GM19438 (cell line): ENCODE data around the gene TUBAL3.

Source experiments
- ATAC-seq: cut with Tn5 transposase; IDR thresholded peaks from one replicate; pipeline ENCODE4 v1.9.1; 2021; ENCODE audit warnings: low read depth; ENCODE audit not compliant: unreplicated experiment

TUBAL3 gene

DNA sequence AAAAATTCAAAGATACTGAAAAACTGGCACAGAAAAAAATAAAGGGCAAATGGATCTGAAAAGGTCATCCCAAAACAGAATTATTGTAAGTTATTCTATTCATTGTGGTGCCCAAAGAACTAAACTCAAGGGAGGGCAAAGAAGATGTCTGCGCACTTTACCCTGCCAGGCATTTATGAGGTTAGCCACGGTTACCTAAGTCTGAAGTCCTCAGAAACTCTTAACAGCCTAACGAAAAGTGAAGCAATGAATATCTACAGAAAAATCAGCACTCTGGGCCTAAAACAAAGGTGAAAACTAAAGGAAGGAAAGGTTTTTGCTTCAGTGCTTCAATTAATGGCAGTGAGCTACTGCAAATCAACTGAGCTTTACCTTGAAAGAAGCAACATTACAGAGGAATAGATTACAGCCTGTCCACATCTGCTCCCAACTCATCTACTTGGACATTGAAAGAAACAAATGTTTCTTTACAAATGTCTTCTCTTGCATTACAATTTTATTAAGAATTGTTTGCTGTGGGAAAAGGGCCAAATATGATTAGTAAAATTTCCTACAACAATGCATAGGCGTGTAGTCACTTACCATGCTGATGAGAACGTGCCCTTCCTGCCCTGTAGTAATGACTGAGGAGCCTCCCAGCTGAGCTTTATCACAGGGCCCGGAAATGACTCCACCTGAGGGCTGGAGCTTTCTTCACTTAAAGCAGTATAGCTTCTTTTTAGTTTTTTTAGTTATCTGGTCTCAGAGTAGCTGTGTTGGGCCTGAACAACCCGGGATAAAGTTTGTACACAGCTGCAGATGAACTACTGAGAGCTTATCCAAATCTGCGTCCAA is at the start of gene TUBAL3:
Gene TUBAL3 (minus strand): TSS at position 621 of the 834 bp plus-strand sequence. CDS start 36 bp downstream, at position 585.
- no peak for ATAC-seq

DNA sequence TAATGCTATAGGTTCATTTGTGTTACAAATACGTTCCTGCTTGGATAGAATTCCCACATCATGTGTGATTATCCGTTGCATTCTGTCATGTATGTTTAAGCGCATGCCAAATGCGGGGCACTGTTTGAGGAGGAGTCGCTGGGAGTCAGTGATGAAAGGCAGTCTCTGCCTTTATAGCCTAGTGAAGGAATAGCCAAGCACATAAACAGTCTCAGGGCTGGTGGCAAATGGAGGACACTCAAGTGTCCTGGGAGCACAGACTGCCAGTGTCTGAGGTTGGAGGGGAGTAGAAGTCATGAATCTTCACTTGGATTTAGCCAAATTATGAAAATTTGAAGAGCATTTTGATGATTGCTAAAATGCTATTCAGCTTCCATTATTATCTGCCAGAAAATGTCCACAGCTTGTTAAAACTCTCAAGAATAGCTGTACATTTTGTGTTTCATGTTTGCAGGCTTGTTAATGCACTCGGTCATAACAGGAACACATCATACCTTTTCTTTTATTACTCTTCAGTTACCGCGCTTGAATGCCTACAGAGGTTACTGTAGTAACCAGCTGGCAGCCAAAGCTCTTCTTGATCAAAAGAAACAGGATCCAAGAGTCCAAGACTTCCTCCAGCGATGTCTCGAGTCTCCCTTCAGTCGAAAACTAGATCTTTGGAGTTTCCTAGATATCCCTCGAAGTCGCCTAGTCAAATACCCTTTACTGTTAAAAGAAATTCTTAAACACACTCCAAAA is 49.3 kb upstream of the TUBAL3 start:
- ATAC-seq: no peak

DNA sequence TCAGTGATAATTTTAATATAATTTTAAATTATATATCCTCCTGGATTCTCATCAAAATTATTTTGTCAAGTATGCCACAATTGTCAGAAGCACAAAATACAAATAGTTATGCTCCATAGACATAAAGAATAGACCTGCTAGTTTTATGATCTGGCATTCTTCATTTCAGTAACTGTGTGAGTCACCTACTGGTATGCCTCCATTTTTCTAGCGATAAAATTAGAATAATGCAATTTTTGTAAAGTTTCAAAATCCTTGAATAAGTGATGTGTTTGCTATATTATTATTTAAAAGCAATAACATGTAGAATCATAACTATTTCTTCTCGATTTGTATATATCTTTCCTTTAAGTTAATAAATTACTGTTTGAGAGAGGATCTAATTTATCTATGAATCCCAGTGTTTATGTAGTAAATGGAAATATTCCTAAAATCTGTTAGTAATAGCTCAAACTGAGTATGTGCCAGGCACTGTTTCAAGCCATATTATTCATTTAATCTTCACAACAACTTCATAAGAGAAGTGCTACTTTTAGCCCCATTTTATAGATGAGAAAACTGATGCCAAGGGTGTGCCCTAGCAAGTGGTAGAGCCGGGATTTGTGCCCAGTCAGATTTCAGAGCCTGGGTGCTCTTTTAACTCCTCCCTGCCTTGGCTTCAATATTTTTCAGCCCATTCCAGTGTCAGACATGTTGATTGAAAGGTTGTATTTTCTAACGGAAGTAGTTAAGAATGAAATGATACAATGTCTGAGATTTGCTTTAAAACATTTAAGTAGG is 46.2 kb upstream of the TUBAL3 start:
- no peak for ATAC-seq

DNA sequence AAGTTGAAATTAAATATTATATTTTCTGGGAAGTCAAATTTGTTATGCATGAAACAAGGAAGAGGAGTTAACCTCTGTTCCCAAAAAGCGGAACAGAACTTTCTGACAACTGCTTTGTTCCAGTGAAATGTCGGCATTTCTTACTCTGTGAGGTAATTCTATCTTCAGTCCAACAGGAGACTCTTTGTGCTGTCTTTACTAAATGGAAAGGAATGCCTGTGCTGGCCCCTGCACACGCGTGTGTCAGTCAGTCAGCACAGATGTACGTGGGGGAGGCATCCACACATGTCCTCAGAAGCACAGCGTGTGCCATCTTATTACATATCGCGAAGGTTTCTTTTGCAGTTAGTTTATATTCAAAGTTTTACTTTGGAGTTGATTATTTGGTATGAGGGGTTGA is 45.2 kb upstream of the TUBAL3 start:
- ATAC-seq: no peak

DNA sequence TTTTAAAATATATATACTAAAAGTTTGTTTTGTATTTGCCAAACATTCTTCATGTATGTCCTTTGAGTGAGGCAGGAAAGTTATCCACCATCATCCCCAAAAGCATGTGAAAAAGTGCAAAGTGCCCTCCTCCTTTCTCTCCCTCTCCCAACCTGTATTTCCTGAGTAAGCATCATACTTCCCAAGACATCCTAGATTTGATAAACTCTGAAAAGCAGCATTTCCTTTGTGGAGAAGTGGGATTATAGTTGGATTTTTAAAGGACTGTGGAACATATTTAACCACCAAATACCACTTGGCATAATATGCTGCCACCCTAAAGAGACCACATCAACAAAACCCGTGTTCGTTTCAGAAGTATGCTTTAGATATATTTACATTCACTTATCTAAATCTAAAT is 44.6 kb upstream of the TUBAL3 start:
- no peak for ATAC-seq

DNA sequence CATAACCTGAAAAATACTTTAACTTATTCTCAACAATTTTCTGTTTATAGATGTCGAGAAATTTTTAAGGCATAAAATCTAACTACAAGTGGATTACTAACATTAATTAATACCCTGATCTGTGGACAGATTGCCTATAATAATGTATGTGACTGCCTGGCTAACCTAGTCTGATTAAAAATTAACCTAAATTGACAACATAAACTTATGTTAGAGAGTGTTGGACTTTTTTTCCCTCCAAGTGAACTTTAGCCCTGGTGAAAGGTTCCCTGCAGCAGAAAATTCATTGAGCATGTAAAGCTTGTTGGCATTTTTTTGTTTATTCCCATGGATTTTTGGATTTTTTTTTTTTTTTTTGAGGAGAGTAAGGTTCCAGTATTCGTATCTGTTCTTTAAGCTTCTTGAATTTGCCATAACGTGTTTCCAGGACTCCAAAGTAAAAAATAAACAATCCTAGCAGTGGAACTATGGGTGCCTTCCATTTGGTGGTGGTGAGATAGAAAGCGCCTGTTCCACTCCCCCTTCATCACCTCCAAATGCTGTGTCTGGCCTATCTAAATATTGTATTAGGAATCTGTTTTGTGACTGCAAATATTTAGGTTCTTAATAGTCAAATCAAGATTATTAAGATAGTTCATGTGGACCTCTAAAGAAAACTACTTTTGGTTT is 43.8 kb upstream of the TUBAL3 start:
- no peak for ATAC-seq

DNA sequence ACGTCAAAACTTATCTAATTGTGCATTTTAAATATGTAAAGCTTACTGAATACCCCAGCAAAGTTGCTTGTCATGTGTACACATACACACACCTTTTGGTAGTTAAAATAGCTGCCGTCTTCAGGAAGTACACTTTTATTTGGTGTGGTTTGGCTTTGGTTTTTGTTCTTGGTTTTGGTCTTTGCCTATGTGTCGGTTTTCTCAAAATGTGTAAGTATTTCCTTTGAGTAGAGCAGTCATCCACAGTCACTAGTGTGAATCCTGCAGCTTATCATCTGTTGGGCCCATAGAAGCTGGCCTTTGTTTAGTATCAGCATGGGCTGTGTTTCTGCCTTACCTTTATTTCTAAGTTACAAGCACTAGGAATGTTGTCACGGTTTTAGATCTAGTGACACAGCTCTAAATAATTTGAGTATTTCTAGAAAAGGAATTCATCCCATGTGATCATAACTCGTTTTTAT is 43.0 kb upstream of the TUBAL3 start:
- ATAC-seq: peak; percentile 54

DNA sequence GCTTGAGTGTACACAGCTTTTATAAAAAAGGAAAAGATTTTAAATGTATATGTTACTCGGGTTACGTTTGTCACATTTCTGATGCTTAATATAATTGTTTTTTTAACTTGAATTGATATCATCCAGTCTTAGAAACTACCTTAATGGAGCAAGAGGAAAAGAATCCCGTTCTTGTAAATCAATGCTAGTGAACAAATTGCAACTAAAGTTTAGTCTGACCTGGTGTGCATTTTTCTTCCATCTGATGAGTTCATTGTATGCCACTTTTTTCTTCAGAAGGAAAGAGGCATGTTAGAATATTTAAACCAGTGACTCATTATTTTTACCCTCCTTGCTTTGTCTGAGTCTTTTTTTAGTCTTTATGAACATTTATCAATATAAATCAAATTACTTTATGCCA is 42.4 kb upstream of the TUBAL3 start:
- no peak for ATAC-seq

DNA sequence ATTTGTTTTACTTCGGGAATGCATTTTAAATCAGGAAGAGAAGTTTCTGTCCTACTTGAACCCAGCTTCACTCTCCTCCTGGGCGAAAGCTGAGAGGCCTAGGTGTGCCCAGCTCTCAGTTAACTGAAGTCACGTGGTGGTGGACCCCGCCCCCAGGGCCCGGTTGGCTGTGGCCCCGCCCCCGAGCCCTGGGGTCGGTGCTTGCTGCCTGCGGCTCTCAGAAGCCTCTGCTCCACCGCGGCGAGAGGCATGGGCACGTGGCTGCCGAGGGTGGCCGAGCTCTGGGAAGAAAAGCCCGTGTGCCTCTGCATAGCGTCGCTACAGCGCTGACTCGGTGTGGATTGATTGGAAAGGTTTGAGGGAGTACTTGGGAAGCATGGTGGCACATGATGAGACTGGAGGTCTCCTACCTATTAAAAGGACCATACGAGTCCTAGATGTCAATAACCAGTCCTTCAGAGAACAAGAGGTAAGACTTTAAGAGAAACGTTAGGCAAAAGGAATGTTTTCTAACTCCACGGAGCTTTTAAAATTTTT is 41.8 kb upstream of the TUBAL3 start:
- no peak for ATAC-seq

DNA sequence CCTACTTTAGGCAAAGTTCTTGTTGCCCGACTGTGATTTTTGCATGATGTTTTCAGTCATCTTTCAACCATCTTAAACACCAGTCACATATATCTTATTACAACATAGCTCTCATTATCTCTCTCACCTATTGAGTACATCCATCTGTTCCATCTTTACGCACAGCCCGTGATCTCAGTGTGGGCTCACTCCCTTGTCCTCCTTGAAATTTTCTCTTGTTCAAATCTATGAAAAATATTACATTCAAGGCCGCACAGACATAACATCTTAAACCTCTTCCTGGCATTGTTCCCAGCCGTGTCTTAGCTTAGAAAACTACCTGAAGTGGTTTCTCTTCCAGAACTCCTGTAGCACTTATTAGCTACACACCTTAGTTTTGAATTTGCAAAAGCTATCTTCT is 40.4 kb upstream of the TUBAL3 start:
- ATAC-seq: no peak

DNA sequence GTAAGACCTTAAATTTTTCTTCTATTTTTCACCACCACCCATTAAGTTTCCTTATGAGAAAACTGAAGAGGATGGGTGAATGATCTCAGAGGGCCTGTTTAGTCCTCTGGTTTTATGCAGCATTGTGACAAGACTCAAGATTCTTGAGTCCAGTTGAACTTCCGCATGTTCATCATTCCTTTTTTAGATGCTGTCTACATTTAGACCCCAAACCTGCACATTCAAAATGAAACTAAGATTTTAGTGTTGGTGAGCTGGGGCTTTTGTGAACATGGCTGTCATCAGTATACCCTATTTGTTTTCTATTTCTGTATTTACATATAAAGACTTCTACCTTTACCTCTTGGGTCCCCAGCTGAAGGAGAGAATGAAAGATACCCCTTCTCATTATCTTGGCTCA is 38.8 kb upstream of the TUBAL3 start:
- peak; percentile 79 for ATAC-seq

DNA sequence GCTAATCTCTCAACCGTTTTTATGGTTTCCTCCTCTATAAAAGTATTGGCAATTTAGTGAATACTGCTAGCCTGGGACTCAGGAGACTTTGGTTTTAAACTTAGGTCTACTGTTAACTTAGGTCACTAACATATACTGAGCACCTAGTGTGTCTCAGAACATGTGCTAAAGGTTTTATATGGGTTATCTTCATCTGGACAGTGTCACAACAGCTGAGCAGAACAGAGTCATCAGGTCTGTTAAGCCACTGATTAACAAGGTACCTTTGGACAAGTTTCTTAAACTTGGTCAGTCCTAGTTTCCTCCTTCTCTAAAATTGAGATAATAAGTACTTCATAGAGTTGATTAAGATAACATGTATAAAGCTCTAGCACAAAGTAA is 38.4 kb upstream of the TUBAL3 start:
- peak; percentile 43 for ATAC-seq

DNA sequence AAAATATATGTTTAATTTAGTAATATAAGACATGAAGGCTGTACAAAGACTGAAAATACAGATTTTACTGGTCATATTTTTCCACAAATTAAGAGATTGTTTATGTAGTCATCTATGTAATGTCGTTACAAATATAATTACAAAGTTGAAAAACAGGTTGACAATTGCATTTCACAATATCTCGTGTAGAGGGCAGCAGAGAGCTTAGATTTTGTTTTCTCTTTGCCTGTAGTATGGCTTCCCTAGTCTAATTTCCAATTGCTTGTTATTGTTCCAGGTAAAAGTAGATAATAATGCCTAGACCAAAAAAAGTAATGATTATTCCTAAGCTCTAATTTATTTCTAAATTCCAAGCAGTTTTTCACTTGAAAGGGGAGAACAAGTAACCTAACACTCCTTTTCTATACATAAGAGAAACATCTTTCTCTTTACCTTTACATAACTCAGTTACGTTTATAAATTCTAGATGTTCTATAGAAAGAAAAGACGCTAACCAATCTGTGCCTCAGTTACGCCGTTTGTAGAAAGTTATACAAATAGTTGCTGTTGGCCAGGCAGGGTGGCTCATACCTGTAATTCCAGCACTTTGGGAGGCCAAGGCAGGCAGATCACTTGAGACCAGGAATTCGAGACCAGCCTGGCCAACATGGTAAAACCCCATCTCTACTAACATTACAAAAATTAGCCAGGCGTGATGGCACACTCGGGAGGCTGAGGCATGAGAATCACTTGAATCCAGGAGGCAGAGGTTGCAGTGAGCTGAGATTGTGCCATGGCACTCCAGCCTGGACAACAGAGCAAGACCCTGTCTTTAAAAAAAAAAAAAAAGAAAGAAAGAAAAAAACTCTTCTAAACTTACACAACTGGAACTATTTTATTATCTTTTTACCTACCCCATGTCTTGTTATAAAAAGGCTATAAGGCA is 37.7 kb upstream of the TUBAL3 start:
- no peak for ATAC-seq

DNA sequence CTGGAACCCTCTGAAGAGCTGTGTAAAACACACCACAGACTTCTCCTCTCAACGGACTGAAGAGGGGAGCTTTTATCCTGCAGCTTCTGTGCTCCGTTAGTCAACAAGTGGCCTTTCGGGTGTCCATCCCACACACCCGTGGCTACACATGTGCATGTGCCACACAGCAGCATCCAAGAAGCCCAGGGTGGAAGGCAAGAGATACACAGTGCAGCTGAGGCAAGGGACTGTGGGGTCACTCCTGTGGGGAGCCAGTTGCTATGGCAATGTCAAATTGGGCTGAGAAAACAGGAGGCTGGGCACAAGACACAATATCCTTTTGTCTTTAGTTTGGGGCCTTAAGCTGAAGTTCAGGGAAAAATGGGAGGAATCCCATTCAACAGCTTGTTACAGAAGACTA is 36.5 kb upstream of the TUBAL3 start:
- ATAC-seq: no peak

DNA sequence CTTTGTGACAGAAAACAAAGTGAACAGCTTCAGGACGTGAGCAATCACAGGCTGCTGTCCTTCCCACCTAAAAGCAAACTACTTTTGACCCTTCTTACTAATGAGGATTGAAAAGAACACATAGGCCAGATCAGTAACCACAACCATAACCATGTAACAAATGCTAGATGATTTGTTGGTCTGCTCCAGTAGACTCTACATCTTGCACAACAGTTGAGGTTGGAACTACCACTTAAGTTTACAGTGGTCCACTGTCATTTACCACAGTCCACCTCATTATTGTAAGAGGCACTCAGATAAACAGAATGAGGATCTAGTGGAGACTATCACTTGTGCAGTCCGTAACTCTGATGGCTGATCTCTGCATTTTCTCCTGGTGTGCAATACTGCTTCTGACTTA is 35.6 kb upstream of the TUBAL3 start:
- ATAC-seq: no peak

DNA sequence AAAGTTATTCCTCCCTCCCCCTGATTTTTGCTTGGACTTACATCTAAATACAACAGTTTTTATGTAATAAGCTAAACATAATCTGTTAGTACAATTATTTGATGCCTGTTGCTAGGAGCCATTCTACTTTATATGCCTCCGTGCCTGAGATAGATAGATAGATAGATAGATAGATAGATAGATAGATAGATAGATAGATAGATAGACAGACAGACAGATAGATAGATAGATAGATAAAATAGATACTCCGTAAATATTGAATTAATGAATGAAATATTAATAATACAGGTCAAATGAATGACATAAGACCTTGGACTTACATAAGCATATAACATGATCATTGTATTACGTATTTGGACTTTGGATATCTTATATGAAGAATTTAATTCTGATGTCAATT is 30.7 kb upstream of the TUBAL3 start:
- no peak for ATAC-seq

DNA sequence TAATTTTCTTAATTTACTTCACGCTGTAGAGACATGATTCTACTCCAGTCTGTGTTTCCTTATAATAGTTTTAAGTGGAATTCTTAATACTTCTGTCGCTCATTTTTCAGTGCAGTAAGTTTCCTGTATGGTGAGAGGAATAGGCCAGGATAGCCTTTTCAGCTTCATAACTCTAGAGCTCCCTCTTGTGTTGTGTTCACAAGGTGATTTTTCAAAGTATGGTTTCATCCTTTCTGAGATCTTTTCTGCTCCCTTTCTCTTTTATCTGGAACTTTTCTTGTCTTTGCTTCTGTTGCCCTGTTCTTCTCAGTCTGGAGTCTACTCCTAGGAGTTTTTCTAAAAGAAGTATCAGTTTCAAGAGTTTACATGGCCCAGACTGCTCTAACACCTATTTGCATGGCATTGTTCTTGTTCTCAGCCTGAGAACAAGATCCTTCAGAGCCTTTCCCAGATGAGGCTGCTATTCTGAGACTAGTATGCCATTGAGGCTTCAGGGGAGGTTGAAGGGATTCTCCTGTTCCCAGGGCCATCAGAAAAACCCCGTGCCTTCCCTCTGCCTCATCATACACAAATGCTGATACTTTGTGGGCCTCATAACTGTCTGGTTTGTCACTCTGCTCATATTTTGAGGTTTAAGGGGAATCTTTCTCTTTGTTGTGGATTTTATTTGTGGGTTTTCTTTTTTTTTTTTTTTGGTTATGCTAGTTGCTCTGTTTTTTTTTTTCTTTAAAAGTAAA is 29.6 kb upstream of the TUBAL3 start:
- ATAC-seq: no peak

DNA sequence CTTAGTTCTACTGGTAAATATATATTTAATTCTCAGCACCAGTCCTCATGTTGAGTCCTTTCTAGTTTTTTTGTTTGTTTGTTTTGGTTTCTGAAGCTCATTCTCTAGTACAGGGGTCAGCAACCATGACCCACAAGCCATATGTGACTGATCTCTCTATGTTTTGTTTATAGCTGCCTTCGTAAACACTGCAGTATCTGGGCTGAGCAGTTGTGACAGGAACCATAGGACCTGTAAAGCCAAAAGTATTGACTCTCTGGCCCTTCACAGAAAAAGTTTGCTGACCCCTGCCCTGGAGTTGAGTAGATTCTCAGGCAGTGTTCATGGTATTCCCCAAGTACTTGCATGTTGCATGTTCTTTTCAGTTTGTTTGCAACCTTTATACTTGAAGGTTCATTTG is 28.6 kb upstream of the TUBAL3 start:
- no peak for ATAC-seq

DNA sequence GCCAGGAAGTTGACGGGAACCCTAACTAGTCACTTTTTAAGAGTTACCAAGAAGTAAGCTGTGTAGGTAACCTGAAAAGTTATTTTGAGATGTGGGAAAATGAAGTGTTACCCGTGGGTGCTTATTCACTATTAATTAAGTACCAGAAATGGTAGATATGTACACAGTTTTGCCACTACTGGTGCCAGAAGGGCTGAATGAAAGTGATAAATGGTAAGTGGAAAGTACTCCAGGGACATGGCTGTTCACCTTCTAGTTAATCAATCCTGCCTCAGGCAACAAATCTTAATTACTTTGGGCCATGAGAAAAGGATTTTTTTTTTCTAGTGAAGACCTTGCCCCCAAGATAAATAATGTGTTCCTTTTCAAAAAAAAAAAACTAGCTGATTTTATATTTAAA is 23.5 kb upstream of the TUBAL3 start:
- ATAC-seq: no peak
